ENCODE measurements around the gene ATXN7L1. TPM values are rescaled to one million over a fixed set of nuclear protein-coding genes. Genes with fewer than 3 reads are reported as not detected.

Gene ATXN7L1
- total RNA-seq, 2 experiments from 2014 or later = 15.2 to 17.0 TPM

DNA sequence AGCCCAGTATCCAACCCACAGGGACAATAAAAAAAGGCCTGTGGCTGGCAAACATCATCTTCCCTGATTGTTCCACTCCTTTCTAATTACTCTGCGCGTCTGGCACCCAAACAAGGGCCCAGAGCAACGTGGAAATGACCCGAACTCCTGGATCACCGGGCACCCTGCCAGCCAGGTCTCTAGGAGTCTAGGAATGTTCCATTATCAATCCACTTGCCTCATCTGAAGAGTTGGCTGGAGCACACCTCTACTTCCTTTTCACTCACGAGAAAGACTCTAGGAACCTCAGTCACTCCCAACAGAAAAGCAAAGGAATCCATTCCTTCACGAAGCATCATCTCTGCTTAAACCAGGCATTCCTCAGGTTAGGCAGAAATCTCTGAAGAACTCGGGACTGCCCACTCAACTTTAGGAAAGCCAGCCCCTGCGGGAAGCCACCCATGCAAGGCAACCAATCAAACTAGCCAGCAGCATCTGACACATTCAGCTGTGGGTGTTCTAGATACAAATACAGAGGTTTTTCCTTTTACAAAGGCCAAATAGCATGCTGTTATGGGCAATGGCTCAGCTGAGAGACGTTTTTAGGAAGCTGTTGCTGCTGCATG is 37.7 kb downstream of the ATXN7L1 start:
- DNase-seq = no peak
- peaks cover 2% of the 10 kb centered on the region for H3K9me3 Mint-ChIP-seq
- no peak for ATAC-seq (ENCODE audit: low read depth)
- no peak overlapping the region for H3K27ac Mint-ChIP-seq
- H3K4me1 Mint-ChIP-seq = no peaks in the 10 kb centered on the region
- H3K36me3 Mint-ChIP-seq = no peaks in the 10 kb centered on the region
- H3K27me3 Mint-ChIP-seq = no peaks in the 10 kb centered on the region
- POLR2A ChIA-PET = no interaction called here
- H3K4me3 Mint-ChIP-seq = no peak overlapping the region

DNA sequence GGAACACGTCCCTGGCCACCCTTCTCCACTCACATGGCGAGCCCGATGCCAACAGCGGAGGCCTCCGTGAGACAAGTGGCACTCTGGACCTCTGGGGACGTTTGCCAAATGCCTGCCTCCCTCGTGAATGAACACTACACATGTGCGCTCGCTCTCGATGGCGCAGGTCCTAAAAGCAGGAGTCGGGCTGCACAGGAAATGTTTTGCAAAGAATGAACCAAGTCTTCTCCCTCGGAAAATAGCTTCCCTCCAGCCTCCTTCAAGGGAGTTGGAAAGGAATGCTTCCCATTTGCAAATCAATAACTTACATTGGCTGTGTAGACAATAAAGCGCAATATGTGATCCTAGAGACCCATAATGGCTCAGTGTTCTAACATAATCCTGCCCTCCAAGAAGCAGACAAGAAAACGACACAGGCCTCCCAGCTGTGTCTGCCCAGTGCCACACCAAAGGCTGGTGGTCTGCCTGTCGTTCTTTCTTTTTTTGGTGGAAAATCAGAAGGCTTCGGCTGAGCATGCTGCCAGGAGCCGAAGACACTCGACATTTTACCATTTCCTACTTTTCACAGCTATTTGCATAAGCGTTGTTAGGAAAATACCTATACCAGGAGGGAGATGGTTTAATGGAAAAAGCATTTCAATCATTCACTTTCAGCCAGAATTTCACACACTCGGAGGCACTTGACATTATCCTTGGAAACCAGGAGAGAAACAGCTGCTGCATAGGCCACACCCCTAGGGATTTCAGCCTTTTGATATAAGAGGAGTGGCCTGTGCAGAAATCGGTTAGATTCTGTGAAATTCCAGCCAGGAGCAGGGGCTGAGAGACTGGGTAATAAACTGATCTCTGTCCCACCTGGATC is 38.4 kb downstream of the ATXN7L1 start:
- Mint-ChIP-seq H3K9me3 (peaks cover 2% of the 10 kb centered on the region), H3K4me1 (no peaks in the 10 kb centered on the region), H3K4me3 (no peak overlapping the region), H3K27ac (no peak overlapping the region), H3K36me3 (no peaks in the 10 kb centered on the region), H3K27me3 (no peaks in the 10 kb centered on the region)
- DNase-seq (no peak), ATAC-seq (ENCODE audit: low read depth) (no peak)
- POLR2A ChIA-PET = no interaction called here

GRCh38 chr7:105835441-105835840 is 41.0 kb downstream of the ATXN7L1 start:
- H3K27me3 Mint-ChIP-seq = no peaks in the 10 kb centered on the region
- peaks cover 2% of the 10 kb centered on the region for H3K9me3 Mint-ChIP-seq
- H3K27ac Mint-ChIP-seq = no peak overlapping the region
- H3K4me1 Mint-ChIP-seq = no peaks in the 10 kb centered on the region
- ATAC-seq (ENCODE audit: low read depth) (no peak), DNase-seq (no peak)
- H3K36me3 Mint-ChIP-seq = no peaks in the 10 kb centered on the region
- H3K4me3 Mint-ChIP-seq = no peak overlapping the region
- POLR2A ChIA-PET = no interaction called here

DNA sequence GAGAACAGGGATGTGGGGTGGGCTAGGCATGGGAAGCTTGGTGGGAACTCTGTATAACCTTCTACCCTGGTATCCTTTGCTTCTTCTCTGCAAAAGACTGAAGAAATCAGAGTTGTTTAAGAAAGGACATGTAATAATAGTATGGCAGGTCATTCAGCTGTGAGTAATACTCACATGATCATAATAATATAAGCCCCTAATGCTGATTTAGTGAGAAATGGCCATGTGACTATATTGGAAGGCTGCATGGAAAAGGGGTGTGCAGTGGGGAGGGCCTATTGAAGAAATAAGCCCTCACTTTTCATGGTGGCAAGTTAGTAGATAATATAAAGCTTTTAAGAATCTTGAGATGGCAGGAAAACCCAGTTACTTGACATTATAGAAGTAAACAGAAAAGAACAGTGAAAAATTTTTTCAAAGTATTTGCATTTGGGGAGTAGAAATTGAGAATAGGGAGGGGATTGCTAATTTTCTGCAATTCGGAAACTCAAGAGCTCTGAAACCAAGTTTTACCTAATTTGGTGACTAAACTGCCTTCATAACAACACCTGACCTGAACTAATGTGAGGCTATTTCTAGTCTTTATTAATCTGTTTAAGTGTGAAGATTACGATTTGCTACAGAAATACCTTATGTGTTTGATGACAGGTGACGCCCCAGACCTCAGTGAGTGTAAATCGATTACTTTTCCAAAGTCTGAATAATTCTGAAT is 44.4 kb downstream of the ATXN7L1 start:
- no peaks in the 10 kb centered on the region for H3K27me3 Mint-ChIP-seq
- no peaks in the 10 kb centered on the region for H3K4me1 Mint-ChIP-seq
- ATAC-seq (ENCODE audit: low read depth) = no peak
- no peak for DNase-seq
- H3K9me3 Mint-ChIP-seq = peaks cover 2% of the 10 kb centered on the region
- H3K36me3 Mint-ChIP-seq = no peaks in the 10 kb centered on the region
- no peak overlapping the region for H3K4me3 Mint-ChIP-seq
- H3K27ac Mint-ChIP-seq = no peak overlapping the region
- POLR2A ChIA-PET = no interaction called here

DNA sequence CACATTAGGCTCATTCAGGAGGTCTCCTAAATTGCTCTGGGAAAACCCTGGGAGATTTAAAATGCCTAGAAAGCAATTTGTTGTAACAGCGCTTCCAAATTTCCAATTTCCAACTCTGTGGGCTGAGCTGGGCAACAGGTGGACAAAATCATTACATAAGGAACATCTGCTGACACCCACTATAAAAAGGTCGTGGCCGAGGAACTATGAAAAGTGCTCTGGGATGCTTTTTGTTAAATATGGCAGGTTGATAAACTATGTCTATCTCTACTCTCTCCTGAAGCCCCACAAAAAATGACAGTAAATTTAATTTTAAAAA is 45.1 kb downstream of the ATXN7L1 start:
- Mint-ChIP-seq H3K36me3 (no peaks in the 10 kb centered on the region), H3K27me3 (no peaks in the 10 kb centered on the region), H3K4me3 (no peak overlapping the region), H3K9me3 (peaks cover 2% of the 10 kb centered on the region), H3K27ac (no peak overlapping the region), H3K4me1 (no peaks in the 10 kb centered on the region)
- POLR2A ChIA-PET = no interaction called here
- DNase-seq (no peak), ATAC-seq (ENCODE audit: low read depth) (no peak)

DNA sequence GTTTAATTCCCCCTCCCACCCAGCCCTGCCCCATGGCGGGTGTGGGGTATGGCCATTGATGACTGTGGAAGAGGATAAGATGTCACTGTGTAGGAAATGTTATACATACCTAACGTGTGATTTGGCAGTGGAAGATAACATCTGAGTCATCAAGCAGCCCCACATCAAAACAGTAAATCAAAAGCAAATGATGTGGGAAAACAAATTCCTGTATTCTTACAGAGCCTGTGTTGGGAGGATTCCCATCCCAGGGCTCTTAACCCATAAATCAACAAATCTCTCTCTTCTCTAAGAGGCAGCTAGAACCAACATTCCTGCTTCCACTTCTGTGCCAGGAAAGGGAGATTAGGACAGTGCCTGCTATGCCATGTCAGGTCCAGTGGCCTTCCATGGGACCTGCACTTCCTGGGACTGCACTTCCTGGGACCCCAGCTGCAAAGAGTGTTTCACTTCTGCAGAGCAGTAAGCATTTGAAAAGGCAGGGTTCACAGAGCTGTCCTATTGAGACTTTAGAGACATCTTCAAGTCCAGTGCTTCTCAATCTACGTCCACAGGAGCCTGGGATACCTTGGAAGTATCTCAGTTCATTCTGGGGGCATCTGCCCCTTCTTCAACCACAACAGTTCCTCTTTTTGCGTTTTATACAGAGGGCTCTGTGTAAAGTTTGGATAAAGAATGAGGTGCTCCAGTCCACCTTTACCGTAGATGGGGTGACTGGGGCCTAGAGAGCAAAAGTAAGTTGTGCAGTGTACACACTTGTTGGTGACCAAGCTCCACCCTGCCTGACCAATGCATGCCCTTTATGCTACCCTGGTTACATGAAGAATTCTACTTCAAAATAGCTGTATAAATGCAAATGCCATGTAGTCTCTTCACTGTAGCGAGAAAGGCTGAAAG is 45.7 kb downstream of the ATXN7L1 start:
- DNase-seq (no peak), ATAC-seq (ENCODE audit: low read depth) (no peak)
- Mint-ChIP-seq H3K9me3 (peaks cover 2% of the 10 kb centered on the region), H3K27ac (no peak overlapping the region), H3K4me3 (no peak overlapping the region), H3K36me3 (no peaks in the 10 kb centered on the region), H3K27me3 (no peaks in the 10 kb centered on the region), H3K4me1 (no peaks in the 10 kb centered on the region)
- POLR2A ChIA-PET = no interaction called here

DNA sequence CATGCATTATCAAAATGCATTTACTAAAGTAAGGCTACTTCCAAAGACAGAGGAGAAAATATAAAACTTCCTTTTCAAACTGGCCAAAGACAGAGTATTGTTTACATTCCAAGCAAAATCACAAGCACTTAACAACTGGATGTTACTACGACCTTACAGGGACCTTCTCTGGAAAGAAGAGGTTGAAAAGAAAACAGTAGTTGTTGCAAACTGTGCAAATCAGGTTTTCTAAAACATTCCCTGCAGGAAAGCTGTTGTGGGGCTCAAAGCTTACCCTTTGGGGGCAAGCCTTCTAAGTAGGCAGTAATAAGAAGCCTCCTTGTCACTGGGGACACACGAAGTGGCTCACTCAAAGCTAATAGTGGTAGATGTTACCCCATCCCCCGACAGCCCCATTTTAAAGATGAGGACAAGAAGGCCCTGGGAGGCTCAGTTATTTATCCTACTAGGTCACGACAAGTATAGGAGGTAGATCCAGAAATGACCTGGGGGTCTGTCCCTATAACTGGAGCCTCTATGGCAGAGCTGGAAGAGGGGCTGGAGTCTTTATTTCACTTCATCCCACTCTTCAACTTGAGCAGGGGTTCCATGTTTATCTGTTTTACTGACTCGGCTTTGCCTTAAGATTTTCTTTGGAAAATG is 46.6 kb downstream of the ATXN7L1 start:
- Mint-ChIP-seq H3K9me3 (peaks cover 4% of the 10 kb centered on the region), H3K36me3 (no peaks in the 10 kb centered on the region), H3K27me3 (no peaks in the 10 kb centered on the region), H3K4me3 (no peak overlapping the region), H3K27ac (no peak overlapping the region), H3K4me1 (no peaks in the 10 kb centered on the region)
- ATAC-seq (ENCODE audit: low read depth) = no peak
- POLR2A ChIA-PET = no interaction called here
- DNase-seq = no peak

- Mint-ChIP-seq H3K27me3 (no peaks in the 10 kb centered on the region), H3K9me3 (peaks cover 2% of the 10 kb centered on the region), H3K27ac (no peak overlapping the region), H3K36me3 (peaks cover 4% of the 10 kb centered on the region), H3K4me1 (peaks cover 2% of the 10 kb centered on the region), H3K4me3 (no peak overlapping the region)
- no peak for DNase-seq
- POLR2A ChIA-PET = no interaction called here
- no peak for ATAC-seq (ENCODE audit: low read depth)
Measured at GRCh38 chr7:105828141-105828540, 48.3 kb downstream of the ATXN7L1 start.

GRCh38 chr7:105827151-105827875 is 49.1 kb downstream of the ATXN7L1 start:
- no peaks in the 10 kb centered on the region for H3K27me3 Mint-ChIP-seq
- H3K36me3 Mint-ChIP-seq = peaks cover 4% of the 10 kb centered on the region
- H3K9me3 Mint-ChIP-seq = peaks cover 2% of the 10 kb centered on the region
- POLR2A ChIA-PET = no interaction called here
- no peak for DNase-seq
- H3K4me1 Mint-ChIP-seq = peaks cover 2% of the 10 kb centered on the region
- no peak overlapping the region for H3K4me3 Mint-ChIP-seq
- no peak overlapping the region for H3K27ac Mint-ChIP-seq
- ATAC-seq (ENCODE audit: low read depth) = no peak

DNA sequence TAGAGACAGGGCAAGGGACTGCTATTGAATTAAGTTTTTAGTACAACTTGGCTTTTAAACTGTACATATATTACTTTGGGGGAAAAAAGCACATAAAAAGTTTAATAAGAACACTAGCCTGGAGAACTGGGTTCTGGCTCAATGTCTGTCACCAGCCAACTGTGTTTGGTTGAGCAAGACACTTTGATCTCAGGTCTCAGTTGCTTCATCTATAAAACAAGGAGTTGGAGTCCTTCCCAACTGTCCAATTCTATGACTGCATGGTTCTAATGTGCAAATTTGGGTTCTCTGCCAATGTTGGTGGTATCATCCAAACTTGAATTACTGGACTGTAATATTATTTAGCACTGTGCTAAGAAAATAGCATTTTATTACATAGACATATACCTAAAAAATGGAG is 50.3 kb downstream of the ATXN7L1 start:
- no peak for DNase-seq
- no peak for ATAC-seq (ENCODE audit: low read depth)
- no peak overlapping the region for H3K27ac Mint-ChIP-seq
- H3K4me3 Mint-ChIP-seq = no peak overlapping the region
- peaks cover 5% of the 10 kb centered on the region for H3K4me1 Mint-ChIP-seq
- H3K9me3 Mint-ChIP-seq = peaks cover 2% of the 10 kb centered on the region
- H3K27me3 Mint-ChIP-seq = no peaks in the 10 kb centered on the region
- H3K36me3 Mint-ChIP-seq = peaks cover 4% of the 10 kb centered on the region
- POLR2A ChIA-PET = no interaction called here

GRCh38 chr7:105825371-105825770 is 51.0 kb downstream of the ATXN7L1 start:
- Mint-ChIP-seq H3K27me3 (no peaks in the 10 kb centered on the region), H3K36me3 (peaks cover 4% of the 10 kb centered on the region), H3K9me3 (peaks cover 2% of the 10 kb centered on the region), H3K4me3 (no peak overlapping the region), H3K27ac (no peak overlapping the region), H3K4me1 (peaks cover 5% of the 10 kb centered on the region)
- POLR2A ChIA-PET = no interaction called here
- DNase-seq (no peak), ATAC-seq (ENCODE audit: low read depth) (no peak)

GRCh38 chr7:105822806-105823205 is 53.6 kb downstream of the ATXN7L1 start:
- no peak for ATAC-seq (ENCODE audit: low read depth)
- H3K27ac Mint-ChIP-seq = no peak overlapping the region

More at GRCh38 chr7:105822806-105823205, 53.6 kb downstream of the ATXN7L1 start:
- DNase-seq = no peak
- POLR2A ChIA-PET = interaction anchor here (0.7 kb wide), 1 partner anchor 236 kb away, joined by 3 read pairs; no protein-coding TSS in a partner anchor
- H3K4me1 Mint-ChIP-seq = peaks cover 5% of the 10 kb centered on the region
- H3K4me3 Mint-ChIP-seq = no peak overlapping the region
- peaks cover 4% of the 10 kb centered on the region for H3K36me3 Mint-ChIP-seq
- H3K9me3 Mint-ChIP-seq = peaks cover 4% of the 10 kb centered on the region
- H3K27me3 Mint-ChIP-seq = no peaks in the 10 kb centered on the region
